ENCODE data around the gene PRKD2. TPM values are rescaled to one million over a fixed set of nuclear protein-coding genes. Genes with fewer than 3 reads are reported as not detected.

PRKD2 gene
- total RNA-seq, 2 donors from 2014 or later = 60.9 to 61.8 TPM

DNA sequence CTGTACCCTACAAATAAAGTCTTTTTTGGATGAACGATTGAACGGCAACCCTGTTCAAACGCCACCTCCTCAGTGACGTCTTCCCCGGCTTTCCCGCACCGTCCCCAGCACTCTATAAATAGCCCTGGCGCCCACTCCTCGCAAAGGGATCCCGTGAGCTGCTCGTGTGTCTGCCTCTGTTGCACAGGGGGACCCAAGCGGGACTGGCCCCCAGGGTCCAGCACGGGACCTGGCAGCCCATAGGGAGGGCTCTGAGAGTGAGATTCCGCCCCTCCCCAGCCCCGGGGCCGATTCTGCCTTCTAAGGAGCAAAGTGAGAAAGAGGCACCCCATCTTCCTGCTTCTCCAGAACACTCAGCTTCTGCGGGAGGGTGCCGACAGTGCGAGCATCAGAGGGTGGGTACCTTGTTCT is 20.9 kb upstream of the PRKD2 start:
- Histone ChIP-seq H3K27ac (no peak overlapping the region), H3K9ac (ENCODE audit: low read depth in 2 of 2, low read length in 2 of 2) (no peak overlapping the region), H3K36me3 (peaks cover 22% of the 10 kb centered on the region), H3K4me3 (no peak overlapping the region), H3K4me1 (no peaks in the 10 kb centered on the region), H3K27me3 (no peaks in the 10 kb centered on the region), H3K9me3 (no peaks in the 10 kb centered on the region)
- DNase-seq = no peak
- intact Hi-C loops (cut with DNase I) = no loop called here
- TF ChIP-seq, protein P1, sequence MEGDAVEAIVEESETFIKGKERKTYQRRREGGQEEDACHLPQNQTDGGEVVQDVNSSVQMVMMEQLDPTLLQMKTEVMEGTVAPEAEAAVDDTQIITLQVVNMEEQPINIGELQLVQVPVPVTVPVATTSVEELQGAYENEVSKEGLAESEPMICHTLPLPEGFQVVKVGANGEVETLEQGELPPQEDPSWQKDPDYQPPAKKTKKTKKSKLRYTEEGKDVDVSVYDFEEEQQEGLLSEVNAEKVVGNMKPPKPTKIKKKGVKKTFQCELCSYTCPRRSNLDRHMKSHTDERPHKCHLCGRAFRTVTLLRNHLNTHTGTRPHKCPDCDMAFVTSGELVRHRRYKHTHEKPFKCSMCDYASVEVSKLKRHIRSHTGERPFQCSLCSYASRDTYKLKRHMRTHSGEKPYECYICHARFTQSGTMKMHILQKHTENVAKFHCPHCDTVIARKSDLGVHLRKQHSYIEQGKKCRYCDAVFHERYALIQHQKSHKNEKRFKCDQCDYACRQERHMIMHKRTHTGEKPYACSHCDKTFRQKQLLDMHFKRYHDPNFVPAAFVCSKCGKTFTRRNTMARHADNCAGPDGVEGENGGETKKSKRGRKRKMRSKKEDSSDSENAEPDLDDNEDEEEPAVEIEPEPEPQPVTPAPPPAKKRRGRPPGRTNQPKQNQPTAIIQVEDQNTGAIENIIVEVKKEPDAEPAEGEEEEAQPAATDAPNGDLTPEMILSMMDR (IDR thresholded peaks at IDR 0.05) = no peak

DNA sequence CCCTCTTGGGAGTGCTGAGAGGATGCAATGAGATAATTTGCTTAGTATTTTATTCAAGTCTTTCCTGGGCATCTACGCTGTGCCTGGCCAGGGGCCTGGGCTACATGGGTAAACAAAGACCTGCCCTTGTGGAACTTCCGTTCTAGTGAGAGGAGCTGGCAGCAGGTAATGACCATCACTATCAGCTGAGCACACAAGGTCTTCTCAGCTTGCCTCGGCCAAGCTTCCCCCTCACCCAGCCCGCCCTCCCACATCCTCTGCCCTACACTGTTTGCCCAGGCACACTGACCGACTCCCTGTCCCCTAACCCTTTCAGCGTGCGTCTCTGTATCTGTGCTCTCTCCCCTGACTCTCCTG is 20.4 kb upstream of the PRKD2 start:
- H3K27ac ChIP-seq = no peak overlapping the region
- intact Hi-C loops (cut with DNase I) = no loop called here
- TF ChIP-seq, protein P1 (IDR thresholded peaks at IDR 0.05) = no peak
- no peaks in the 10 kb centered on the region for H3K9me3 ChIP-seq
- peaks cover 27% of the 10 kb centered on the region for H3K36me3 ChIP-seq
- no peak overlapping the region for H3K9ac ChIP-seq (ENCODE audit: low read depth in 2 of 2, low read length in 2 of 2)
- H3K27me3 ChIP-seq = no peaks in the 10 kb centered on the region
- DNase-seq = no peak
- no peak overlapping the region for H3K4me3 ChIP-seq
- H3K4me1 ChIP-seq = no peaks in the 10 kb centered on the region

GRCh38 chr19:46736531-46737297 is 19.8 kb upstream of the PRKD2 start:
- TF ChIP-seq, protein P1 (IDR thresholded peaks at IDR 0.05) = no peak
- DNase-seq = no peak
- Histone ChIP-seq H3K9ac (ENCODE audit: low read depth in 2 of 2, low read length in 2 of 2) (no peak overlapping the region), H3K27ac (no peak overlapping the region), H3K9me3 (no peaks in the 10 kb centered on the region), H3K4me1 (no peaks in the 10 kb centered on the region), H3K4me3 (no peak overlapping the region), H3K36me3 (peaks cover 27% of the 10 kb centered on the region), H3K27me3 (no peaks in the 10 kb centered on the region)
- intact Hi-C loops (cut with DNase I) = no loop called here

- Histone ChIP-seq H3K27me3 (no peaks in the 10 kb centered on the region), H3K36me3 (peaks cover 38% of the 10 kb centered on the region), H3K27ac (peak overlapping the region; percentile 36), H3K9me3 (no peaks in the 10 kb centered on the region), H3K4me3 (no peak overlapping the region), H3K4me1 (no peaks in the 10 kb centered on the region), H3K9ac (ENCODE audit: low read depth in 2 of 2, low read length in 2 of 2) (peak overlapping the region in 1 of 2 donors; percentile 24)
- TF ChIP-seq, protein P1 (IDR thresholded peaks at IDR 0.05) = no peak
- intact Hi-C loops (cut with DNase I) = no loop called here
- DNase-seq = no peak
Measured at GRCh38 chr19:46733690-46734292, 16.9 kb upstream of the PRKD2 start.

GRCh38 chr19:46732966-46733689 is 16.2 kb upstream of the PRKD2 start:
- intact Hi-C loops (cut with DNase I) = no loop called here
- TF ChIP-seq, protein P1 (IDR thresholded peaks at IDR 0.05) = no peak
- no peak overlapping the region for H3K9ac ChIP-seq (ENCODE audit: low read depth in 2 of 2, low read length in 2 of 2)
- DNase-seq = no peak
- H3K27ac ChIP-seq = peak overlapping the region; percentile 36
- H3K9me3 ChIP-seq = no peaks in the 10 kb centered on the region
- H3K27me3 ChIP-seq = no peaks in the 10 kb centered on the region
- H3K4me3 ChIP-seq = no peak overlapping the region
- no peaks in the 10 kb centered on the region for H3K4me1 ChIP-seq
- peaks cover 36% of the 10 kb centered on the region for H3K36me3 ChIP-seq

All from colonic mucosa (tissue), 4 donors.